ENCODE measurements around the gene MAFG.

The MAFG gene

GRCh38 chr17:81890447-81891302, 36.9 kb downstream of the MAFG start:
- peak; percentile 66 for DNase-seq

GRCh38 chr17:81889602-81890001, 37.9 kb downstream of the MAFG start:
- no peak for DNase-seq

- DNase-seq, result no peak
Observed at GRCh38 chr17:81888988-81889595, 38.4 kb downstream of the MAFG start.

GRCh38 chr17:81888105-81888987, 39.2 kb downstream of the MAFG start:
- no peak for DNase-seq

GRCh38 chr17:81885869-81886548, 41.5 kb downstream of the MAFG start:
- no peak for DNase-seq

GRCh38 chr17:81885454-81885853, 42.1 kb downstream of the MAFG start:
- no peak for DNase-seq

- DNase-seq, result no peak
Observed at GRCh38 chr17:81884968-81885367, 42.6 kb downstream of the MAFG start.

- DNase-seq, result no peak
Observed at GRCh38 chr17:81884520-81884919, 43.0 kb downstream of the MAFG start.

GRCh38 chr17:81879121-81879520, 48.4 kb downstream of the MAFG start:
- no peak for DNase-seq

- no peak for DNase-seq
Observed at GRCh38 chr17:81878294-81878693, 49.2 kb downstream of the MAFG start.

GRCh38 chr17:81877569-81877968, 50.0 kb downstream of the MAFG start:
- no peak for DNase-seq

- peak; percentile 99 for DNase-seq
Observed at GRCh38 chr17:81871387-81872230, 55.9 kb downstream of the MAFG start.

- no peak for DNase-seq
Observed at GRCh38 chr17:81870981-81871386, 56.6 kb downstream of the MAFG start, which contains the start of gene ARHGDIA. TSS of gene ARHGDIA (minus strand) at chr17:81871337. CDS start at chr17:81869930, 1,407 bp downstream.

GRCh38 chr17:81870131-81870980, 57.2 kb downstream of the MAFG start:
- DNase-seq, result peak; percentile 77

- peak; percentile 89 for DNase-seq
Observed at GRCh38 chr17:81869221-81870130, 58.1 kb downstream of the MAFG start.

GRCh38 chr17:81868674-81869220, 58.8 kb downstream of the MAFG start:
- no peak for DNase-seq

Measured in activated CD8-positive, alpha-beta memory T cell treated with anti-CD3 and anti-CD28 coated beads, Interleukin-2, amount 50 U/mL, for 48 hours (primary cell).